ENCODE data around the gene FER. TPM values are rescaled to one million over a fixed set of nuclear protein-coding genes. Genes with fewer than 3 reads are reported as not detected.

The FER gene
- total RNA-seq, 1 experiment from 2014 or later, result 19.4 TPM

DNA sequence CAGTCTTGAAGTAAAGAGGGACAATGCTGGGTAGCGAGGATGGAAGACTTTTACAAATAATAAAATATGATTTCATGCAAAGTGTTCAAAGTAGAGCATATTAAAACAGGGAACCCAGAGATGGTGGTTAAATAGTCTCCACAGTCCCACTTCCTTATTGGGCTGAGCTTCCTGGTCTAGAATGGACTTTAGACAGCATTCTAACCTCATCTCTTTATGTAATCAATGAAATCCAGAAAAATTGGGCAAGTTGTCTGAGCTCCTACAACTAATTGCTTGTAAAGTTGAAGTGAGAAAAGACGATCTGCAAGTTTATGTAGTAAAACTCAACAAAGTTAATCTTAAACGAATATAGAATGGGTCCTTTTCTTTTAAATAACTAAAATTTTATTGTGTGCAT, 333.2 kb downstream of the FER start:
- Histone ChIP-seq H3K9me3 (ENCODE audit: low read length) (no peaks in the 10 kb centered on the region), H3K4me1 (ENCODE audit: insufficient read depth, low read length) (no peaks in the 10 kb centered on the region), H3K4me3 (ENCODE audit: low read length) (no peak overlapping the region), H3K36me3 (ENCODE audit: low read depth, low read length) (no peaks in the 10 kb centered on the region), H3K9me2 (replicated peaks; ENCODE audit: low read length) (no peaks in the 10 kb centered on the region), H3K27me3 (ENCODE audit: low read length) (no peaks in the 10 kb centered on the region), H3K79me2 (ENCODE audit: low read length) (no peaks in the 10 kb centered on the region), H3K27ac (ENCODE audit: low read length) (no peak overlapping the region), H3K9ac (ENCODE audit: low read length) (no peak overlapping the region), H3K4me2 (ENCODE audit: low read length) (no peak overlapping the region), H2AFZ (ENCODE audit: low read length) (no peak overlapping the region), H3F3A (ENCODE audit: low read length, unreplicated experiment) (no peaks in the 10 kb centered on the region), H4K20me1 (ENCODE audit: low read length) (no peaks in the 10 kb centered on the region)
- ATAC-seq, result no peak
- DNase-seq, result no peak
- ChIA-PET CTCF (no interaction called here), POLR2A (ENCODE audit: unreplicated experiment) (no interaction called here)
- no peak for TF ChIP-seq CTCF (conservative IDR thresholded peaks at IDR 0.05; ENCODE audit: low read depth, low read length)
- no peak for TF ChIP-seq EZH2phosphoT487 (IDR thresholded peaks at IDR 0.05; ENCODE audit: borderline replicate concordance, low read length)
- TF ChIP-seq EZH2 (IDR thresholded peaks at IDR 0.05; ENCODE audit: low read length, unreplicated experiment), result no peak
- intact Hi-C loops (cut with micrococcal nuclease), result no loop called here
- no TSS peak for BruUV-seq (replicated peaks)

GRCh38 chr5:109083937-109084336, 336.2 kb downstream of the FER start:
- H3K36me3 ChIP-seq (ENCODE audit: low read depth, low read length), result no peaks in the 10 kb centered on the region
- no peak overlapping the region for H3K9ac ChIP-seq (ENCODE audit: low read length)
- no peaks in the 10 kb centered on the region for H3K9me2 ChIP-seq (replicated peaks; ENCODE audit: low read length)
- H3K79me2 ChIP-seq (ENCODE audit: low read length), result no peaks in the 10 kb centered on the region
- intact Hi-C loops (cut with micrococcal nuclease), result no loop called here
- no TSS peak for BruUV-seq (replicated peaks)
- ChIA-PET POLR2A (ENCODE audit: unreplicated experiment) (no interaction called here), CTCF (no interaction called here)
- H4K20me1 ChIP-seq (ENCODE audit: low read length), result no peaks in the 10 kb centered on the region
- H3K4me2 ChIP-seq (ENCODE audit: low read length), result no peak overlapping the region
- no peak overlapping the region for H3K4me3 ChIP-seq (ENCODE audit: low read length)
- TF ChIP-seq CTCF (conservative IDR thresholded peaks at IDR 0.05; ENCODE audit: low read depth, low read length) (no peak), EZH2phosphoT487 (IDR thresholded peaks at IDR 0.05; ENCODE audit: borderline replicate concordance, low read length) (no peak), EZH2 (IDR thresholded peaks at IDR 0.05; ENCODE audit: low read length, unreplicated experiment) (no peak)
- DNase-seq (no peak), ATAC-seq (no peak)
- H3F3A ChIP-seq (ENCODE audit: low read length, unreplicated experiment), result no peaks in the 10 kb centered on the region
- no peaks in the 10 kb centered on the region for H3K27me3 ChIP-seq (ENCODE audit: low read length)
- no peaks in the 10 kb centered on the region for H3K4me1 ChIP-seq (ENCODE audit: insufficient read depth, low read length)
- H2AFZ ChIP-seq (ENCODE audit: low read length), result no peak overlapping the region
- H3K9me3 ChIP-seq (ENCODE audit: low read length), result no peaks in the 10 kb centered on the region
- H3K27ac ChIP-seq (ENCODE audit: low read length), result no peak overlapping the region

DNA sequence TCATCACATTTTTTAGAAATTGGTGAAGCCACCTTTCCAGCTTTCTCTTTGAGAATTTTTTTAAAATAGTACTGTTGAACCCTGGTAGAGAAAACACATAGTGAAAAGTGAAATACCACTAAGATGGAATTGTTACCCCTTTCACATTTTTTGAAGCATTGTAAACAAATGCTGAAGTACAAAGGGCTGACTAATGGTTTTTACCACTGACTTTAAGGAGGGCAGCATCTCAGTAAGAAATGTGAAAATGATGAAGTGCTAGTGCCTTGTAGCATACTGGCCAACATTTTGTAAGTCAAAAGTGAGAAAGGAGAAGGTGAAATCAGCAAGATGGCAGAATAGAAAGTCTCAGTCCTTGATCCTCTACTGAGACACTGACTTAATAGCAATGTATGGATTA, 341.5 kb downstream of the FER start:
- no peak overlapping the region for H3K9ac ChIP-seq (ENCODE audit: low read length)
- H3K9me2 ChIP-seq (replicated peaks; ENCODE audit: low read length), result no peaks in the 10 kb centered on the region
- H3K4me1 ChIP-seq (ENCODE audit: insufficient read depth, low read length), result no peaks in the 10 kb centered on the region
- H4K20me1 ChIP-seq (ENCODE audit: low read length), result no peaks in the 10 kb centered on the region
- ChIA-PET CTCF (no interaction called here), POLR2A (ENCODE audit: unreplicated experiment) (no interaction called here)
- intact Hi-C loops (cut with micrococcal nuclease), result no loop called here
- no peak overlapping the region for H2AFZ ChIP-seq (ENCODE audit: low read length)
- no TSS peak for BruUV-seq (replicated peaks)
- no peak overlapping the region for H3K4me3 ChIP-seq (ENCODE audit: low read length)
- no peaks in the 10 kb centered on the region for H3K9me3 ChIP-seq (ENCODE audit: low read length)
- no peak for ATAC-seq
- DNase-seq, result no peak
- no peaks in the 10 kb centered on the region for H3K36me3 ChIP-seq (ENCODE audit: low read depth, low read length)
- no peaks in the 10 kb centered on the region for H3F3A ChIP-seq (ENCODE audit: low read length, unreplicated experiment)
- no peak overlapping the region for H3K27ac ChIP-seq (ENCODE audit: low read length)
- no peaks in the 10 kb centered on the region for H3K27me3 ChIP-seq (ENCODE audit: low read length)
- H3K79me2 ChIP-seq (ENCODE audit: low read length), result no peaks in the 10 kb centered on the region
- H3K4me2 ChIP-seq (ENCODE audit: low read length), result no peak overlapping the region
- TF ChIP-seq CTCF (conservative IDR thresholded peaks at IDR 0.05; ENCODE audit: low read depth, low read length), result no peak
- no peak for TF ChIP-seq EZH2 (IDR thresholded peaks at IDR 0.05; ENCODE audit: low read length, unreplicated experiment)
